ENCODE results near the gene CHGA.

Gene CHGA

DNA sequence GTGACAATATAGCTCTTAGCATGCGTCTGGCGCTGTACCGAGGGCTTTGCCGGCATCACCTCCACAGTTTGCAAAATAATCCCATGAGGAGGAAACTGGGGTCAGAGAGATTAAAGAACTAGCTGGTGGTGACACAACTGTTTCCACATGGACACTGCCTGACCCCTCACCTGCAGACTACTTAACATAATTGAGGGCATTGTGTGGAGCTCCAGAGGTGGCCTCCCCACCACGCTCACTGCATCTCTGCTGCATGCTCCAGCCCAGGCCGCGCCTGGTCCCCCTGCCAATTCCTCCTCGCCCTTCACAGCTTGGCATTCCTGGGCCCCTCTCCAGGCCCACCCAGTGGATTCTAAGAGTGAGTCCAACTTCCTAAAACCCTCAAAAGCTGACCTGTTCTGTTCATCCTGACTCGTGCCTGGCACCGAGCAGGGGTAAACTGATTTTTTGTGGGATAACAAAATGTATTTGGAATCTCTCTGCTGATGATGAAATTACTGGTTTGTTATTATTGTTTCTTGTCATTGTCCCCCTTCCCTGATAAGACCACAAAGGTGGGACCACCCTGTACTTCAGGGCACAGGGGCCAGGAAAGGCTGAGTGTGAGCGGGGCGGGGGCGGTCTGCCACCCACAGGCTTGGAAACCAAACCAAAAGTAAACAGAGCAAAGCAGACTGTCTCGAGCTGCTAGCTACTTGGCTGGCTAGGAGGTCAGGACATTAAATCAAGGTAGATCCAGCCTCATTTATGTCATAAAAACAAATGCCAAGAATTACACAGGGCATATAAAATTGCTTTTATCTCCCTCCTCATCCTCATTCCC, 40.6 kb downstream of the CHGA start:
- DNase-seq = no peak

- no peak for DNase-seq
These were observed 41.5 kb downstream of the CHGA start for GRCh38 chr14:92964124-92965109.

DNA sequence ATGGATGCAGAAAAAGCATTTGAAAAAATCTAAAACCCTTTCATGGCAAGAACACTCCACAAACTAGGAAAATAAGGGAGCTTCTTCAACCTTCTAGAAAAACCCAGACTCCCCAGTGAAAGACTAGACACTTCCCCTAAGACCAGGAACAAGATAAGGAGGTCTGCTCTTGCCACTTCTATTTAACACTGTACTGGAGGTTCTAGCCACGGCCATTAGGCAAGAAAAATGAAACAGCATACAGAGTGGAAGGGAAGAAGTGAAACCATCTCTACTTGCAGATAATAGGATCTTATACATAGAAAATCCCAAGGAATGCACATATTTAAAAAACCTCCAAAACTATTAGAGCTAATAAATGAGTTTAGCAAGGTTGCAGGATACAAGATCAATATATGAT, 42.3 kb downstream of the CHGA start:
- no peak for DNase-seq

DNA sequence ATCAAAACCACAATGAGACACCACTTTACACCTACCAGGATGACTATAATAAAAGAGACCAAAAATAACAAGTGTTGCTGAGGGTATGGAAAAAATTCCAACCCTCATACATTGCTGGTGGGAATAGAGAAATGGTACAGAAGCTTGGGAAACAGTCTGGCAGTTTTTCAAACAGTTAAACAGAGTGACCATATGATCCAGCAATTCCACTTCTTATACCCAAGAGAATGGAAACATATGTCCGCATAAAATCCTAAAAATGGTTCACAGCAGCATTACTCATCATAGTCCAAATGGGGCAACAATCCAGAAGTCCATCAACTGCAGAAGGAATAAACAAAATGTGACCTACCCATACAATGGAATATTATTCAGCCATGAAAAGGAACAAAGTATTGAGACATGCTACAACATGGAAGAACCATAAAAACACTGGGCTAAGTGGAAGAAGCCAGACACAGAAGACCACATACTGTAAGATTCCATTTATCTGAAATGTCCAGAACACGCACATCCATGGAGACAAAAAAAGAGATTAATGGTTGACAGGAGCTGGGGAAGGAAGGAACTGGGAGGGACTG, 44.5 kb downstream of the CHGA start:
- DNase-seq = no peak

DNA sequence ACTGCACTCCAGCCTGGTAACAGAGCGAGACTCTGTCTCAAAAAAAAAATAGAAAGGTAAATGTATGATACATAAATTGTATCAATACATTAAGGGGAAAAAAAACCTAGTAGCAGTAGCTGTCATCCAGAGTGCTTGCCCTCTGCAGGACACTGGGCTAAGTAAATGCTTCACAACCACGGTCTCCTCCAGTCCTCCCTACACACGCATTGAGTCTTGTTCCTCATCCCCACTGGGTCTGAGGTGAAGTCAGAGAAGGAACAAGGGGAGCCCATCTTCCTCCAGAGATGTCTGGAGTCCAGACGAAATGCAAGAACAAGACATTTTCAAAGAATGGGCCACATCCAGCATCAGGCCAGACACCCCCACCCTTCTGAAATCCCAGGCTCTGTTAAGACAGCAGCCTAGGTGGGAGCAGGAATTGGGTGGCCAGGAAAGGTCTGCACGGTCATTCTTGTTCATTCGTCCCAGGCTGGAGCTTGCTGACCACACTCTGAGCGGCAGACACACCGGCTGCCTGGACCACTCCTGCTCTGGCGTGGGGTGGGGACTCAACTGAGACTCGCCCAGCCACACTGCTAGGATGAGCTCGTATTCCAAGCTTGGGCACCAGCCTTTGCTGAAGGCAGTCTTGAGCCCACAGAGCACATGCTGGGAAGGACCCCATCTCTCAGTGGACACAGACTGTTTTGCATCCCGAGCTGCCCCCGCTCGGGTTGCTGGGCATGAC, 45.5 kb downstream of the CHGA start:
- no peak for DNase-seq

DNA sequence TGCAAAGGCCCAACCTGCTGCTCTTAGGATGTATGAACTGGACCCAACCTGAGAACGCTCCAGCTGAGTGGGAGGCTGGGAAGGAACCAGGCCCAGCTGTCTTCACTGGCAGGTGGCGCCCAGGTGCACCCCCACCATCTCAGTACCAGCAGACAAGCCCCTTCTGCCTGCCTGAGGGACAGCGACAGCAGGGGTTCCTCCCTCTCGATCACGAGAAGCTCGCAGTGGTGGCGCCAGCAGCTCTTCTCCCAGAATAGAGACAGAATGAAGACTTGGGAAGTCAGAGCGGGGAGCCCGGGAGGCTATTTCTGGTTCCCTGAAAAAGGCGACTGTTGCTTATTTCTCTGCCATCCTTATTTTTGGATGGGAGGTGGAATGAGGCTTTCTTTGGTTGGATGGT, 46.5 kb downstream of the CHGA start:
- no peak for DNase-seq

DNA sequence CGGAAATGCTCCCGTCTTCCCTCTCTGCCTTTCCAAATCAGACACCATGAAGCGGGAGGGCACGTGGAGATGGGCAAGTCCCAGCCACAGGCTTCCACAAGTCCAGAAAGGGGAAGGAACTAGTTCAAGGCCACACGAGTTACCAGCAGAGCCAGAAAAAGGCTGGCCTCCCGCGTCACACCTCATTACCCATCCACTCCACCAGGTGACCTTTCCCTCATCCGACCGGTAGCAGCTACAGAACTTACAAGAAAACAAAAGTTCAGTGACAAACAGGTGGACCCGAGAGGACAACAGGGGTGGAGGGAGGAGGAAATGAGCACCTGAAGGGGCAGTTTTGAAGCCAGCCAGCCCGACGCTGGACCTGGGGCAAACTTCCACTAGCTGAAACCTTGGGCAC, 46.9 kb downstream of the CHGA start:
- DNase-seq = no peak

- no peak for DNase-seq
These were observed 47.3 kb downstream of the CHGA start for GRCh38 chr14:92970271-92970670.

GRCh38 chr14:92971601-92972180, 48.7 kb downstream of the CHGA start:
- no peak for DNase-seq

DNA sequence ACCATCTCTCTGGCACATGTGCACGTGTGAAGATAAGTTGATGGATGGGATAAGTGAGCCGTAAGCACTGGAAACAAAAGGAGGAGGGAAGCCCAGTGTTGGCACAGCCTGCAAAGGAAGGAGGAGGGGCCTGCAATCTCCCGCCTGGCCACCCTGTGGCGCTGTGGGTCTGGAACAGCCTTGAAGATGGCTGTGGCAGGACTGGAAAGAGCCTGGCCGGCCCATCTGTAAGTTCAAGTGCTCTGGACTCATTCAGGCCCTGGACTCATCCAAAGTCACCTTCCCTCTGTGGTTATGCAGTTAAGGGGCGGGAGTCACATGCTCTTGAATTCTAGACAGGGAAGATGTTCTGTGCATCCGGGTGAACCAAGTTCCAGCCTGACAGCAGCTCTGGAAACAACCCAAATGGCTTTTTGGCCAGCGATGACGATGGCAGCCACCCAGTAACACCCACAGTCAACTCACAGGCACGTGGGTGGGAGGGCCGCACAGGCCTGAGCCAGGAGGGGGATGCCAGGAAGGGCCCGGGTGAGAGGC, 50.4 kb downstream of the CHGA start:
- DNase-seq = no peak

GRCh38 chr14:92973798-92974372, 50.9 kb downstream of the CHGA start:
- no peak for DNase-seq

DNA sequence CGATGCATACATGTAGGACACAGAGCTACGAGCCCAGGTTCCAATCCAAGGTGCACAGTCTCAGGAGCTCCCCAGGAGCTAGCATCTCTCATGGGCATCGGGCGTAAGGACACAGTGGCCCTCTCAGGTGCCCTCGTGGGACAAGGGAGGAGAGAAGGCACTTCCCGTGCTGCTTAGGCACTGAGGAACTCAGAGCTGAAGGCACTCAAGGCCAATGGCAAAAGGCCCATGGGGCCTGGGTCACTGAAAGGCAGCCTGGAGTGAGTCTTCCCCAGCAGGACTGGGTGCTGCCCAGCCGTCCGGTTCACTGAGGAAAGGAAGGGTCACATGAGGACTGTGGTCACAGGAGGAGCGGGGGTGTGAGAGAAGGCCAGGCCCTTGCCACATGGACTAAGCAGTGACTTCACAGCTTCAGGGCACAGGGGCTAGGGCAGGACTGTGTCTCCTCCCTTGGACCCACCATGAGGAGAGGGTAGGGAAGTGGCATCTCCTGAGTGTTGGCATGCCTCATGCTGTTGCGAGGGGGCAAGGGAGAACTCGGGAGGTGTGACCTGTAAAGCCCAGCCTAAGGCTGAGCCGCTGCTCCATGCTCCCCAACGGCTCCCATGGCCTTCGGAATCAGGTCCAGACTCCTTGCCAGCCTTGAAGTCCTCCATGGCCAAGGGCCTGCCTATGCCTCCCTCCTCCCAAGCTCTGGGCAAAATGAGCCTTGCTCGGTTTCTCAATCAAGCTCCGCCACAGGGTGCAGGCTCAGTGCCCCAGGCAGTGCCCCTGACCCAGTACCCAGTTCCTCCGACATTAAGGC, 51.8 kb downstream of the CHGA start:
- no peak for DNase-seq

GRCh38 chr14:92976268-92976667, 53.3 kb downstream of the CHGA start:
- no peak for DNase-seq

GRCh38 chr14:92978229-92979021, 55.5 kb downstream of the CHGA start:
- no peak for DNase-seq

DNA sequence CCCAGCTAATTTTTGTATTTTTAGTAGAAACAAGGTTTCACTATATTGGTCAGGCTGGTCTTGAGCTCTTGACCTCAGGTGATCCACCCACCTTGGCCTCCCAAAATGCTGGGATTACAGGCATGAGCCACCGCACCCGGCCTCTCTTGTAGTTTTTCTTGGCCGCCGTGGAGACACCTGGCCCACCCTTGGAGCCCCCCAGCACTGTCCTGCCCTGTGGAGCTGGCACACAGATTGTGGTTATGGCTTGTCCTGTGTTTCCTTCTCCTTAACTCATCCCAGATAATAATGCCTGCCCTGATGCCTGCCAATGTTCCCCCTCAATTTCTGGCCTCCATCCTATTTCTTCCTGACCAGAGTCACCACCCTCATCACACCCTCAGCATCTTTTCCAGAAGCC, 57.9 kb downstream of the CHGA start:
- DNase-seq = no peak

- no peak for DNase-seq
These were observed 58.8 kb downstream of the CHGA start for GRCh38 chr14:92981726-92982125.

GRCh38 chr14:92982956-92983355, 60.0 kb downstream of the CHGA start:
- DNase-seq = no peak

DNA sequence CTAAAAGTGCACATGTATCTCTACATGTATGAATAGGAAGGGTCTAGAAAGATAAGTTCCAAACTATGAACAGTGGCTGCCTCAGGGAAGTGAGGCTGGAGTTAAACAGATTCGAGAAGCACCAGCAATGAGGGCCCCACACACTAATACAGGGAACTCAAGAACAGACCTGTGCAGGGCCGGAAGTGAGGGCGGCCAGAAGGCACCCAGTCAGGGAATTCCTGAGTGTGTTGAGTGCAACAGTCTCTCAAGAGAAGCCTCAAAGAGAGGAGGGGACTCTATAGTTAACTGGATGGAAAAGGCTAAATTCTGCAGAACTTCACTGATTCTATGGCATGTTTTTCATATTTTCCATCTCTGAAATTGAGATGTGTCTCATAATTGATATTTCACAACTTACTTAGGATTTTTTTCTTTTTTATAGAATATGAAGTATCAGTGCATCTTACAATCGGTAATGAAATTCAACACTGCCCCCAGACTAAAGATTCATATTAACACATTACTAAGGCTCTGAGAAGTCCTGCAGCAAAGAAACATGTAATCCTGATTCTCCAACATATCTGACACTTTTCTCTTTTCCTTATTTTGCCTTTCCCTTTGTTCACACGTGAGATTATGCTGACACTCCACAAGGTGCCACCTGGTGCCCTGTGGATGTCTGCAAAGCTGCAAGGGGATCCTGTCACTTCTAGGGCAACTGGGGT, 61.3 kb downstream of the CHGA start:
- DNase-seq = no peak
